H9 (cell line): Measurements from ENCODE around the gene C5orf58. TPM values are rescaled to one million over a fixed set of nuclear protein-coding genes. Genes with fewer than 3 reads are reported as not detected.

ENCODE experiments used
- DNase-seq: peaks from one replicate; pipeline ENCODE4 v3.0.0-alpha.2; 2017
- H2AFZ ChIP-seq: one replicate; pipeline ENCODE4 v1.6.1; 2013; ENCODE audit warnings: mild to moderate bottlenecking, low read length, control low read depth, moderate library complexity
- H2AK5ac ChIP-seq: 2 replicates; pipeline ENCODE4 v1.6.1; 2013; ENCODE audit warnings: low read length, control low read depth, mixed read lengths; ENCODE audit not compliant: insufficient read length
- H2BK120ac ChIP-seq: one replicate; pipeline ENCODE4 v1.6.1; 2013; ENCODE audit warnings: low read depth, mild to moderate bottlenecking, low read length, control low read depth, inconsistent platforms; ENCODE audit not compliant: poor library complexity, severe bottlenecking
- H2BK12ac ChIP-seq: 2 replicates; pipeline ENCODE4 v1.6.1; 2013; ENCODE audit warnings: low read length, control low read depth, mixed read lengths, low read depth; ENCODE audit not compliant: insufficient read length
- H2BK15ac ChIP-seq: 2 replicates; pipeline ENCODE4 v1.6.1; 2013; ENCODE audit warnings: low read depth, low read length, control low read depth
- H2BK20ac ChIP-seq: one replicate; pipeline ENCODE4 v1.6.1; 2013; ENCODE audit warnings: low read depth, mild to moderate bottlenecking, low read length, control low read depth, inconsistent platforms; ENCODE audit not compliant: poor library complexity, severe bottlenecking
- H2BK5ac ChIP-seq: 2 replicates; pipeline ENCODE4 v1.6.1; 2013; ENCODE audit warnings: low read length, control low read depth, mixed read lengths; ENCODE audit not compliant: insufficient read length
- H3K14ac ChIP-seq: 2 replicates; pipeline ENCODE4 v1.6.1; 2013; ENCODE audit warnings: low read length, control low read depth; ENCODE audit not compliant: insufficient read depth
- H3K18ac ChIP-seq: 2 replicates; pipeline ENCODE4 v1.6.1; 2013; ENCODE audit warnings: low read depth, mild to moderate bottlenecking, mixed read lengths, low read length, control low read depth; ENCODE audit not compliant: insufficient read length
- H3K23ac ChIP-seq: 2 replicates; pipeline ENCODE4 v1.6.1; 2013; ENCODE audit warnings: low read length, control low read depth, mixed read lengths, low read depth; ENCODE audit not compliant: insufficient read length
- H3K23me2 ChIP-seq: 2 replicates; pipeline ENCODE4 v1.6.1; 2013; ENCODE audit warnings: low read depth, mild to moderate bottlenecking, mixed read lengths, low read length, control low read depth; ENCODE audit not compliant: insufficient read length, poor library complexity, severe bottlenecking
- H3K27ac ChIP-seq: 2 replicates; pipeline ENCODE4 v1.5.1; 2013; ENCODE audit warnings: low read length, control low read depth, mixed read lengths, low read depth; ENCODE audit not compliant: insufficient read length
- H3K27me3 ChIP-seq: 2 replicates; pipeline ENCODE4 v1.6.1; 2013; ENCODE audit warnings: low read length, control low read depth, inconsistent platforms; ENCODE audit not compliant: insufficient read depth
- H3K4ac ChIP-seq: 2 replicates; pipeline ENCODE4 v1.6.1; 2013; ENCODE audit warnings: low read depth, mild to moderate bottlenecking, control low read depth, inconsistent platforms, low read length, moderate library complexity
- H3K4me1 ChIP-seq: 2 replicates; pipeline ENCODE4 v1.6.1; 2013; ENCODE audit warnings: low read length, control low read depth, inconsistent platforms; ENCODE audit not compliant: insufficient read depth
- H3K4me2 ChIP-seq: 2 replicates; pipeline ENCODE4 v1.6.1; 2013; ENCODE audit warnings: low read length, control low read depth, mixed read lengths; ENCODE audit not compliant: insufficient read length, insufficient read depth
- H3K56ac ChIP-seq: 2 replicates; pipeline ENCODE4 v1.6.1; 2013; ENCODE audit warnings: low read depth, mild to moderate bottlenecking, mixed read lengths, low read length, control low read depth; ENCODE audit not compliant: insufficient read length
- H3K79me1 ChIP-seq: 2 replicates; pipeline ENCODE4 v1.6.1; 2013; ENCODE audit warnings: low read depth, mild to moderate bottlenecking, moderate library complexity, low read length, control low read depth, inconsistent platforms; ENCODE audit not compliant: insufficient read depth, poor library complexity, severe bottlenecking
- H3K79me2 ChIP-seq: 2 replicates; pipeline ENCODE4 v1.6.1; 2013; ENCODE audit warnings: low read length, control low read depth, inconsistent platforms; ENCODE audit not compliant: insufficient read depth
- H3K9ac ChIP-seq: 2 replicates; pipeline ENCODE4 v1.6.1; 2013; ENCODE audit warnings: low read length, control low read depth, mixed read lengths; ENCODE audit not compliant: insufficient read length; ENCODE audit errors: extremely low read depth
- H3K9me3 ChIP-seq: one replicate; pipeline ENCODE4 v1.6.1; 2013; ENCODE audit warnings: low read depth, low read length, inconsistent platforms; ENCODE audit not compliant: control insufficient read depth
- H3T11ph ChIP-seq: one replicate; pipeline ENCODE4 v1.6.1; 2013; ENCODE audit warnings: mild to moderate bottlenecking, low read length, control low read depth, inconsistent platforms
- H4K20me1 ChIP-seq: one replicate; pipeline ENCODE4 v1.6.1; 2013; ENCODE audit not compliant: control insufficient read depth, insufficient read length, insufficient read depth
- H4K5ac ChIP-seq: 2 replicates; pipeline ENCODE4 v1.6.1; 2013; ENCODE audit warnings: low read depth, mild to moderate bottlenecking, mixed read lengths, low read length, control low read depth; ENCODE audit not compliant: insufficient read length
- H4K8ac ChIP-seq: replicated peaks from 2 replicates; pipeline ENCODE4 v1.6.1; 2013; ENCODE audit warnings: low read length, control low read depth, mixed read lengths, low read depth; ENCODE audit not compliant: insufficient read length
- H4K91ac ChIP-seq: 2 replicates; pipeline ENCODE4 v1.6.1; 2013; ENCODE audit warnings: low read depth, mild to moderate bottlenecking, moderate library complexity, mixed read lengths, low read length, control low read depth; ENCODE audit not compliant: insufficient read length
- H3K27ac Mint-ChIP-seq, 3 experiments: 2 replicates in 2 of 3; 3 replicates in 1 of 3; pipeline ENCODE4 v1.8.0; 2020 to 2021; ENCODE audit warnings: mixed read lengths in 3 of 3, mild to moderate bottlenecking in 1 of 3, moderate library complexity in 1 of 3
- H3K27me3 Mint-ChIP-seq: 2 replicates; pipeline ENCODE4 v1.8.0; 2021; ENCODE audit warnings: low read depth, mild to moderate bottlenecking, moderate library complexity, mixed read lengths
- H3K36me3 Mint-ChIP-seq, 3 experiments: 2 replicates in 2 of 3; 3 replicates in 1 of 3; pipeline ENCODE4 v1.8.0; 2020 to 2021; ENCODE audit warnings: low read depth in 3 of 3, mixed read lengths in 3 of 3; ENCODE audit not compliant: insufficient read depth in 1 of 3
- H3K4me1 Mint-ChIP-seq, 2 experiments: 2 replicates each; pipeline ENCODE4 v1.8.0; 2020; ENCODE audit warnings: mixed read lengths in 2 of 2
- H3K4me3 Mint-ChIP-seq, 2 experiments: 2 replicates in 1 of 2; 3 replicates in 1 of 2; pipeline ENCODE4 v1.8.0; 2020 to 2021; ENCODE audit warnings: mild to moderate bottlenecking in 2 of 2, mixed read lengths in 2 of 2, moderate library complexity in 1 of 2
- H3K9me3 Mint-ChIP-seq, 2 experiments: 2 replicates in 1 of 2; 3 replicates in 1 of 2; pipeline ENCODE4 v1.8.0; 2020; ENCODE audit warnings: mild to moderate bottlenecking in 2 of 2, mixed read lengths in 2 of 2, moderate library complexity in 1 of 2
- WGBS: extraction: QIAGEN DNeasy Blood & Tissue Kit; methylation state at CpG from one replicate; pipeline ENCODE4 v1.1.7; 2013; ENCODE audit warnings: missing lambda C conversion rate, low lambda C conversion rate, mixed read lengths; ENCODE audit not compliant: insufficient read length; ENCODE audit errors: extremely low coverage; 5-methylcytosine and 5-hydroxymethylcytosine counted together
- total RNA-seq: library from RNA; stranded (reverse); gene quantifications from 2 replicates; pipeline ENCODE4 v1.2.1, GENCODE V29; 2021
- TF ChIP-seq, protein P1 (sequence below): fragments of 200-600 bp; sonication (generic); conservative IDR thresholded peaks from 3 replicates; pipeline ENCODE4 v1.8.0; 2021; ENCODE audit warnings: antibody characterized with exemption, mild to moderate bottlenecking

C5orf58 gene
- total RNA-seq, 1 experiment from 2014 or later = 0.90 TPM

GRCh38 chr5:170256571-170256970 lies 23.8 kb downstream of the C5orf58 start:
- Histone ChIP-seq H3K18ac (no peak overlapping the region), H3K4me2 (no peak overlapping the region), H4K5ac (no peak overlapping the region), H2BK120ac (no peak overlapping the region), H2BK5ac (no peak overlapping the region), H4K91ac (no peak overlapping the region), H3K56ac (no peak overlapping the region), H3K14ac (no peak overlapping the region), H3K23ac (no peak overlapping the region), H4K20me1 (no peaks in the 10 kb centered on the region), H3K4ac (no peak overlapping the region), H3K27me3 (no peaks in the 10 kb centered on the region), H3K79me1 (no peaks in the 10 kb centered on the region), H4K8ac (no peak overlapping the region), H2AFZ (no peak overlapping the region), H3K9ac (no peak overlapping the region), H2BK15ac (no peak overlapping the region), H2BK12ac (no peak overlapping the region), H2BK20ac (no peak overlapping the region), H3K9me3 (no peaks in the 10 kb centered on the region), H3K4me1 (peaks cover 6% of the 10 kb centered on the region; the same call in 1 of the 2 replicates), H3K79me2 (no peaks in the 10 kb centered on the region), H2AK5ac (no peak overlapping the region), H3K27ac (no peak overlapping the region), H3K23me2 (no peaks in the 10 kb centered on the region), H3T11ph (no peak overlapping the region)
- no peak overlapping the region for H3K4me3 Mint-ChIP-seq
- H3K36me3 Mint-ChIP-seq = no peaks in the 10 kb centered on the region
- H3K27ac Mint-ChIP-seq = no peak overlapping the region; a peak in 1 of 7 replicates
- no CpG with 5 or more reads among the region's 1 CpG for WGBS
- TF ChIP-seq, protein P1, sequence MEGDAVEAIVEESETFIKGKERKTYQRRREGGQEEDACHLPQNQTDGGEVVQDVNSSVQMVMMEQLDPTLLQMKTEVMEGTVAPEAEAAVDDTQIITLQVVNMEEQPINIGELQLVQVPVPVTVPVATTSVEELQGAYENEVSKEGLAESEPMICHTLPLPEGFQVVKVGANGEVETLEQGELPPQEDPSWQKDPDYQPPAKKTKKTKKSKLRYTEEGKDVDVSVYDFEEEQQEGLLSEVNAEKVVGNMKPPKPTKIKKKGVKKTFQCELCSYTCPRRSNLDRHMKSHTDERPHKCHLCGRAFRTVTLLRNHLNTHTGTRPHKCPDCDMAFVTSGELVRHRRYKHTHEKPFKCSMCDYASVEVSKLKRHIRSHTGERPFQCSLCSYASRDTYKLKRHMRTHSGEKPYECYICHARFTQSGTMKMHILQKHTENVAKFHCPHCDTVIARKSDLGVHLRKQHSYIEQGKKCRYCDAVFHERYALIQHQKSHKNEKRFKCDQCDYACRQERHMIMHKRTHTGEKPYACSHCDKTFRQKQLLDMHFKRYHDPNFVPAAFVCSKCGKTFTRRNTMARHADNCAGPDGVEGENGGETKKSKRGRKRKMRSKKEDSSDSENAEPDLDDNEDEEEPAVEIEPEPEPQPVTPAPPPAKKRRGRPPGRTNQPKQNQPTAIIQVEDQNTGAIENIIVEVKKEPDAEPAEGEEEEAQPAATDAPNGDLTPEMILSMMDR = no peak
- DNase-seq = no peak
- H3K27me3 Mint-ChIP-seq = no peaks in the 10 kb centered on the region; the same call in 1 of the 2 replicates
- H3K4me1 Mint-ChIP-seq = peaks cover 51 to 60% of the 10 kb centered on the region in 2 experiments
- no peaks in the 10 kb centered on the region for H3K9me3 Mint-ChIP-seq
